Esophagus muscularis mucosa (tissue), 3 donors: ENCODE results near the gene CELF5.

Source experiments
- POLR2A ChIP-seq: fragments of 450-650 bp; IDR thresholded peaks from one replicate; pipeline ENCODE4 v1.6.1; 2017; ENCODE audit warnings: antibody characterized with exemption, moderate library complexity, mild to moderate bottlenecking, low read depth
- TF ChIP-seq, protein P1 (sequence below), 3 experiments: fragments of 200-600 bp in 2 of 3; fragments of 450-650 bp in 1 of 3; sonication (generic) in 2 of 3; IDR thresholded peaks; one replicate each; pipeline ENCODE4 v1.5.1; 2017 to 2019; ENCODE audit warnings: antibody characterized with exemption in 3 of 3, mild to moderate bottlenecking in 2 of 3, moderate library complexity in 1 of 3

DNA sequence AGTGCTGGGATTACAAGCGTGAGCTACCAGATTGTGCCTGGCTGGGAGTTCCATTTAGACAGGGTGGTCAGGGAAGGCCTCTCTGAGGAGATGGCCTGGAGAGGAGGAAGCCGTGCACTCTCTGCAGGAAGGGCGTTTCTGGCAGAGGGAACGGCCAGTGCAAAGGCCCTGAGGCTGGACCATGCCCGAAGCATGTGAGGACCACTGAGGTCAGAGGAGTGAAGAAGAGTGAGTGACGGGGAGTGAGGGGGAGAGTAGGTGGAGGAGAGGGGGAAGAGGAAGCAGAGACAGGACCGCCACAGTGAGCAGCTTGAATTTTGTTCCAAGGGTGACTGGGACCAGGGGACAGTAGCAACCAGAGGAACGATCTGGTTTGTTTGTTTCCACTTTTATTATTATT, 32.6 kb downstream of the CELF5 start:
- TF ChIP-seq POLR2A: no peak
- TF ChIP-seq, protein P1, sequence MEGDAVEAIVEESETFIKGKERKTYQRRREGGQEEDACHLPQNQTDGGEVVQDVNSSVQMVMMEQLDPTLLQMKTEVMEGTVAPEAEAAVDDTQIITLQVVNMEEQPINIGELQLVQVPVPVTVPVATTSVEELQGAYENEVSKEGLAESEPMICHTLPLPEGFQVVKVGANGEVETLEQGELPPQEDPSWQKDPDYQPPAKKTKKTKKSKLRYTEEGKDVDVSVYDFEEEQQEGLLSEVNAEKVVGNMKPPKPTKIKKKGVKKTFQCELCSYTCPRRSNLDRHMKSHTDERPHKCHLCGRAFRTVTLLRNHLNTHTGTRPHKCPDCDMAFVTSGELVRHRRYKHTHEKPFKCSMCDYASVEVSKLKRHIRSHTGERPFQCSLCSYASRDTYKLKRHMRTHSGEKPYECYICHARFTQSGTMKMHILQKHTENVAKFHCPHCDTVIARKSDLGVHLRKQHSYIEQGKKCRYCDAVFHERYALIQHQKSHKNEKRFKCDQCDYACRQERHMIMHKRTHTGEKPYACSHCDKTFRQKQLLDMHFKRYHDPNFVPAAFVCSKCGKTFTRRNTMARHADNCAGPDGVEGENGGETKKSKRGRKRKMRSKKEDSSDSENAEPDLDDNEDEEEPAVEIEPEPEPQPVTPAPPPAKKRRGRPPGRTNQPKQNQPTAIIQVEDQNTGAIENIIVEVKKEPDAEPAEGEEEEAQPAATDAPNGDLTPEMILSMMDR (IDR thresholded peaks at IDR 0.05): no peak
